HL-60 (cell line): ENCODE results near the gene CPNE2.
A peak's percentile ranks its signal among the peaks of the same experiment; 100 is the strongest.

Experiments used
- DNase-seq, 2 experiments: peaks; one replicate each; pipeline ENCODE4 v3.0.0-alpha.2; 2010 to 2020; ENCODE audit warnings: low read depth in 1 of 2, low spot score in 1 of 2
- H3K27ac ChIP-seq: fragments of 250-450 bp; sonication (Bioruptor Pico); replicated peaks from 2 replicates; pipeline ENCODE4 v1.5.1; 2020; ENCODE audit warnings: mild to moderate bottlenecking, moderate library complexity
- H3K27me3 ChIP-seq: fragments of 250-450 bp; sonication (Bioruptor Pico); 2 replicates; pipeline ENCODE4 v1.5.1; 2021; ENCODE audit warnings: mild to moderate bottlenecking, moderate library complexity; ENCODE audit not compliant: insufficient read depth, poor library complexity, severe bottlenecking
- H3K4me3 ChIP-seq: replicated peaks from 2 replicates; pipeline ENCODE4 v1.5.1; 2011; ENCODE audit warnings: mild to moderate bottlenecking, control low read depth, low read length; ENCODE audit not compliant: insufficient read depth
- GABPA ChIP-seq: IDR thresholded peaks from 2 replicates; pipeline ENCODE4 v1.6.1; 2012; ENCODE audit warnings: low read depth
- POLR2AphosphoS5 ChIP-seq: IDR thresholded peaks from 2 replicates; pipeline ENCODE4 v1.6.1; 2012; ENCODE audit warnings: low read depth
- SPI1 ChIP-seq: IDR thresholded peaks from 2 replicates; pipeline ENCODE4 v1.6.1; 2012; ENCODE audit warnings: low read depth, mild to moderate bottlenecking, borderline replicate concordance
- TF ChIP-seq, protein P1 (sequence below): IDR thresholded peaks from one replicate; pipeline ENCODE4 v1.5.1; 2011; ENCODE audit warnings: low read length, control low read depth, inconsistent platforms; ENCODE audit not compliant: insufficient read depth
- TF ChIP-seq, protein P2 (sequence below): IDR thresholded peaks from 2 replicates; pipeline ENCODE4 v1.6.1; 2012; ENCODE audit warnings: low read depth; ENCODE audit not compliant: insufficient replicate concordance

Gene CPNE2

DNA sequence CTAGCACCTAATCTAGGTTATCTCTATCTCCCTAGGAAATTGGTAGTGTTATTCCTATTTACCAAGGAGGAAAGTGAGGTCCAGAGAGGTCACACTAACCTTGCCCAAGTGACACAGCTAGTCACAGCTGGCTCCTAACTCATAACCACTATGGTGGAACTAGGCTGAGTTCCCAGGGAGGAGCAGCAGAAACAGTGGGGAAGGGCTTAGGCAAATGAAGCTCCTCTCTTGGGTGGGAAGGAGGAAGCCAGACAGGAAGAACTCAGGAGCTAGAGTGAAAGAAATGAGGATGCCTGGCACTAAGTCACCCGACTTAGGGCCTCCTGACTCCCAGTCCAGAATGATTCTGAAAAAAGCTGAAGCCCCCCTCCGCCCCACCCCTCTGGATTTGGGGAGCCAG lies 59.0 kb downstream of the CPNE2 start:
- DNase-seq: no peak
- TF ChIP-seq POLR2AphosphoS5: peak; percentile 21; the same call in 1 of the 2 replicates
- TF ChIP-seq, protein P1, sequence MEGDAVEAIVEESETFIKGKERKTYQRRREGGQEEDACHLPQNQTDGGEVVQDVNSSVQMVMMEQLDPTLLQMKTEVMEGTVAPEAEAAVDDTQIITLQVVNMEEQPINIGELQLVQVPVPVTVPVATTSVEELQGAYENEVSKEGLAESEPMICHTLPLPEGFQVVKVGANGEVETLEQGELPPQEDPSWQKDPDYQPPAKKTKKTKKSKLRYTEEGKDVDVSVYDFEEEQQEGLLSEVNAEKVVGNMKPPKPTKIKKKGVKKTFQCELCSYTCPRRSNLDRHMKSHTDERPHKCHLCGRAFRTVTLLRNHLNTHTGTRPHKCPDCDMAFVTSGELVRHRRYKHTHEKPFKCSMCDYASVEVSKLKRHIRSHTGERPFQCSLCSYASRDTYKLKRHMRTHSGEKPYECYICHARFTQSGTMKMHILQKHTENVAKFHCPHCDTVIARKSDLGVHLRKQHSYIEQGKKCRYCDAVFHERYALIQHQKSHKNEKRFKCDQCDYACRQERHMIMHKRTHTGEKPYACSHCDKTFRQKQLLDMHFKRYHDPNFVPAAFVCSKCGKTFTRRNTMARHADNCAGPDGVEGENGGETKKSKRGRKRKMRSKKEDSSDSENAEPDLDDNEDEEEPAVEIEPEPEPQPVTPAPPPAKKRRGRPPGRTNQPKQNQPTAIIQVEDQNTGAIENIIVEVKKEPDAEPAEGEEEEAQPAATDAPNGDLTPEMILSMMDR: no peak
- Histone ChIP-seq H3K27ac (no peak overlapping the region), H3K27me3 (no peaks in the 10 kb centered on the region), H3K4me3 (no peak overlapping the region)

DNA sequence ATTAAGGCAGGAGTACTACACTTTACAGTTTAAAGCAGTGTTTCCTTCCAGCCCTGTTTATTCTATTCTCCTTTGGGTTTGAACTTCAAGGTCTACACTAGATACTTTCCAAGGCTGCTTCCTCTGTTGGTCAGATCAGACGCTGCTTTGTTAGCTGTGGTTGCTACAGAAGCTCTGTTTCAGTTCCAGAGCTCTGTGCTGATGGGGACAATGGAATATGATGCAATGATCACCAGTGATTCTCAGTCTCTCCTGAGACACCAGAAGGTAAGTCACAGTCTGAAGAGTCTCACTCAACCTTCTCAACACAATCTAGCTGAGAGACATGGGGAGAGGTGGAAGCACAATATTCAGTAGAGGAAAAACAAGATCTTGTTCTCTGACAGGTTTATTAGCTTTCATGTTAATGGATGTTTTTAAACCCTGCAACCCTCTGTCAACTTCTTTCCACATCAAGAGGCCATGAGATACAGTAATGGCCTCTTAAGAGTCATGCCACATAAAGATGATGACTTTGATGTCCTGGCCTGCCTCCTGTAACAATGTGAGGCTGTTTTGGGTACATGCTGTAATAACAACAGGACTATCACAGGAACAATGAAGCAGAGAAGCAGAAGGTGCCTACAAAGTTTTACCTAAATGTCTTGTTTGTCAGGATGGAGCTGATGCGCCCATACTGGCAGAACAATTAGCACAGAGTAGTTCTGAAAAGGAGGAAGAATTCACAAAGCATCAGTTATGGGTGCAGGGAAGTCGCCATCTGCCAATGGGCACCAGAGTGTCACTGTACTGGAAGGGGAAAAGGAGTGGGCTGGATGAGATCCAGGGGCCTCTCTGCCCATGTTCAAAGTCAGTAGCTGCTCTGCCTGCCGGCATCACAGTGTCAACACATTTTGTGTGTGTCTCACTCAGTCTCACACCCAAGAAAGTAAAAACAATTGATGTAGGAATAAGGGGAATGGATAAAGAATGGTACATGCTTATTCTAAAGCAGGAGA lies 60.0 kb downstream of the CPNE2 start:
- Histone ChIP-seq H3K27ac (peak overlapping the region; percentile 23; the same call in 1 of the 2 replicates), H3K27me3 (no peaks in the 10 kb centered on the region), H3K4me3 (no peak overlapping the region)
- TF ChIP-seq POLR2AphosphoS5 (no peak; the same call in 1 of the 2 replicates), SPI1 (no peak), GABPA (no peak)
- TF ChIP-seq, protein P1: no peak
- TF ChIP-seq, protein P2, sequence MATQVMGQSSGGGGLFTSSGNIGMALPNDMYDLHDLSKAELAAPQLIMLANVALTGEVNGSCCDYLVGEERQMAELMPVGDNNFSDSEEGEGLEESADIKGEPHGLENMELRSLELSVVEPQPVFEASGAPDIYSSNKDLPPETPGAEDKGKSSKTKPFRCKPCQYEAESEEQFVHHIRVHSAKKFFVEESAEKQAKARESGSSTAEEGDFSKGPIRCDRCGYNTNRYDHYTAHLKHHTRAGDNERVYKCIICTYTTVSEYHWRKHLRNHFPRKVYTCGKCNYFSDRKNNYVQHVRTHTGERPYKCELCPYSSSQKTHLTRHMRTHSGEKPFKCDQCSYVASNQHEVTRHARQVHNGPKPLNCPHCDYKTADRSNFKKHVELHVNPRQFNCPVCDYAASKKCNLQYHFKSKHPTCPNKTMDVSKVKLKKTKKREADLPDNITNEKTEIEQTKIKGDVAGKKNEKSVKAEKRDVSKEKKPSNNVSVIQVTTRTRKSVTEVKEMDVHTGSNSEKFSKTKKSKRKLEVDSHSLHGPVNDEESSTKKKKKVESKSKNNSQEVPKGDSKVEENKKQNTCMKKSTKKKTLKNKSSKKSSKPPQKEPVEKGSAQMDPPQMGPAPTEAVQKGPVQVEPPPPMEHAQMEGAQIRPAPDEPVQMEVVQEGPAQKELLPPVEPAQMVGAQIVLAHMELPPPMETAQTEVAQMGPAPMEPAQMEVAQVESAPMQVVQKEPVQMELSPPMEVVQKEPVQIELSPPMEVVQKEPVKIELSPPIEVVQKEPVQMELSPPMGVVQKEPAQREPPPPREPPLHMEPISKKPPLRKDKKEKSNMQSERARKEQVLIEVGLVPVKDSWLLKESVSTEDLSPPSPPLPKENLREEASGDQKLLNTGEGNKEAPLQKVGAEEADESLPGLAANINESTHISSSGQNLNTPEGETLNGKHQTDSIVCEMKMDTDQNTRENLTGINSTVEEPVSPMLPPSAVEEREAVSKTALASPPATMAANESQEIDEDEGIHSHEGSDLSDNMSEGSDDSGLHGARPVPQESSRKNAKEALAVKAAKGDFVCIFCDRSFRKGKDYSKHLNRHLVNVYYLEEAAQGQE: no peak
- DNase-seq: peak in 1 of 2 experiments; percentile 38

- TF ChIP-seq, protein P2: no peak
- TF ChIP-seq SPI1 (no peak), GABPA (no peak), POLR2AphosphoS5 (no peak)
- TF ChIP-seq, protein P1: no peak
- no peak for DNase-seq
- Histone ChIP-seq H3K27me3 (no peaks in the 10 kb centered on the region), H3K27ac (no peak overlapping the region), H3K4me3 (no peak overlapping the region)
Measured at GRCh38 chr16:57153841-57154240, 61.5 kb downstream of the CPNE2 start.
